Right ventricle myocardium superior (tissue), 1 donor: ENCODE measurements around the gene FMN1. TPM values are rescaled to one million over a fixed set of nuclear protein-coding genes. Genes with fewer than 3 reads are reported as not detected.
"Not testable (repeated sequence)": the region's sequence is repeated elsewhere in the genome, so short reads cannot be mapped to it uniquely, and the experiment has no call there.

Source experiments
- ATAC-seq: fragments of 200-7000 bp; cut with Tn5 transposase; one replicate; pipeline ENCODE4 v1.9.1; 2020; ENCODE audit warnings: mild to moderate bottlenecking; ENCODE audit not compliant: poor library complexity
- DNase-seq: peaks from one replicate; pipeline ENCODE4 v3.0.0-alpha.2; 2020
- intact Hi-C: fragments of 100-400 bp; cut with DNase I; formaldehyde crosslinking; loops from one replicate; pipeline ENCODE4 v1.11.2; 2022
- total RNA-seq: library from RNA; stranded (reverse); fragmentation: NEBNext Ultra II Directional; extraction: Animal tissue kit (Norgen Biotek cat#: 25700); gene quantifications from one replicate; pipeline ENCODE4 v1.2.1, GENCODE V29; 2021
- donor health status: DM: no; HTN: yes; CAD: no; lungs with severe emphysema.

FMN1 gene
- total RNA-seq, 1 donor from 2014 or later, result 2.9 TPM

- intact Hi-C loops, result loop anchor here (10.0 kb wide), 1 partner anchor 132 kb away; no protein-coding TSS in a partner anchor
- ATAC-seq (no peak), DNase-seq (no peak)
Observed at GRCh38 chr15:32852771-32853170, 341.7 kb downstream of the FMN1 start.

GRCh38 chr15:32852017-32852416, 342.5 kb downstream of the FMN1 start:
- DNase-seq (no peak), ATAC-seq (no peak)
- intact Hi-C loops, result loop anchor here (10.0 kb wide), 1 partner anchor 133 kb away; no protein-coding TSS in a partner anchor

GRCh38 chr15:32851572-32851971, 342.9 kb downstream of the FMN1 start:
- ATAC-seq, result no peak
- no peak for DNase-seq
- intact Hi-C loops, result loop anchor here (10.0 kb wide), 1 partner anchor 133 kb away; no protein-coding TSS in a partner anchor

- ATAC-seq, result no peak
Observed at GRCh38 chr15:32849769-32850668, 344.5 kb downstream of the FMN1 start.

GRCh38 chr15:32846671-32847070, 347.8 kb downstream of the FMN1 start:
- intact Hi-C loops, result loop anchor here (10.0 kb wide), 1 partner anchor 98 kb away; no protein-coding TSS in a partner anchor
- DNase-seq, ATAC-seq: not testable (repeated sequence)

More at GRCh38 chr15:32849769-32850668, 344.5 kb downstream of the FMN1 start:
- intact Hi-C loops, result loop anchor here (10.0 kb wide), 2 partner anchors 95 to 135 kb away; no protein-coding TSS in a partner anchor
- DNase-seq, result no peak

GRCh38 chr15:32844118-32844711, 350.3 kb downstream of the FMN1 start:
- DNase-seq (no peak), ATAC-seq (no peak)
- intact Hi-C loops, result loop anchor here (10.0 kb wide), 1 partner anchor 101 kb away; no protein-coding TSS in a partner anchor

GRCh38 chr15:32843219-32843815, 351.2 kb downstream of the FMN1 start:
- ATAC-seq, result no peak
- intact Hi-C loops, result loop anchor here (10.0 kb wide), 1 partner anchor 101 kb away; no protein-coding TSS in a partner anchor
- no peak for DNase-seq

- DNase-seq, result no peak
- ATAC-seq, result no peak
- intact Hi-C loops, result loop anchor here (10.0 kb wide), 1 partner anchor 103 kb away; no protein-coding TSS in a partner anchor
Observed at GRCh38 chr15:32842081-32842480, 352.4 kb downstream of the FMN1 start.

GRCh38 chr15:32840507-32841245, 353.8 kb downstream of the FMN1 start:
- intact Hi-C loops, result loop anchor here (10.0 kb wide), 1 partner anchor 104 kb away; no protein-coding TSS in a partner anchor
- no peak for ATAC-seq
- no peak for DNase-seq

- no peak for ATAC-seq
- DNase-seq, result no peak
- intact Hi-C loops, result no loop called here
Observed at GRCh38 chr15:32838820-32839219, 355.7 kb downstream of the FMN1 start.

GRCh38 chr15:32838338-32838737, 356.2 kb downstream of the FMN1 start:
- DNase-seq (no peak), ATAC-seq (no peak)
- intact Hi-C loops, result no loop called here

GRCh38 chr15:32837935-32838334, 356.6 kb downstream of the FMN1 start:
- no peak for DNase-seq
- no peak for ATAC-seq
- intact Hi-C loops, result no loop called here

- no peak for DNase-seq
- no peak for ATAC-seq
- intact Hi-C loops, result no loop called here
Observed at GRCh38 chr15:32834156-32834555, 360.4 kb downstream of the FMN1 start.

- no peak for DNase-seq
- intact Hi-C loops, result no loop called here
- ATAC-seq, result no peak
Observed at GRCh38 chr15:32833379-32833821, 361.1 kb downstream of the FMN1 start.

GRCh38 chr15:32831485-32831884, 363.0 kb downstream of the FMN1 start:
- DNase-seq (no peak), ATAC-seq (no peak)
- intact Hi-C loops, result no loop called here

GRCh38 chr15:32830241-32830640, 364.3 kb downstream of the FMN1 start:
- DNase-seq (no peak), ATAC-seq (no peak)
- intact Hi-C loops, result no loop called here

- intact Hi-C loops, result no loop called here
- no peak for DNase-seq
- no peak for ATAC-seq
Observed at GRCh38 chr15:32829436-32829835, 365.1 kb downstream of the FMN1 start.

GRCh38 chr15:32828507-32829186, 365.9 kb downstream of the FMN1 start:
- ATAC-seq, result no peak
- intact Hi-C loops, result no loop called here
- no peak for DNase-seq
